HG02610 (cell line): ENCODE results near the gene SLMAP.
A peak's percentile ranks its signal among the peaks of the same experiment; 100 is the strongest.

ENCODE experiments used
- ATAC-seq: cut with Tn5 transposase; IDR thresholded peaks from one replicate; pipeline ENCODE4 v1.9.1; 2021; ENCODE audit warnings: mild to moderate bottlenecking, moderate library complexity; ENCODE audit not compliant: unreplicated experiment

The SLMAP gene

GRCh38 chr3:57958642-57959422 lies 202.7 kb downstream of the SLMAP start:
- peak; percentile 22 for ATAC-seq

GRCh38 chr3:57959423-57960173 lies 203.5 kb downstream of the SLMAP start:
- peak; percentile 63 for ATAC-seq

GRCh38 chr3:57960174-57960505 lies 204.0 kb downstream of the SLMAP start:
- no peak for ATAC-seq

- no peak for ATAC-seq
Measured at GRCh38 chr3:57961177-57961827, 205.2 kb downstream of the SLMAP start.

- ATAC-seq = no peak
Measured at GRCh38 chr3:57961828-57962447, 205.8 kb downstream of the SLMAP start.

GRCh38 chr3:57962448-57962834 lies 206.3 kb downstream of the SLMAP start:
- no peak for ATAC-seq

- ATAC-seq = no peak
Measured at GRCh38 chr3:57963811-57964346, 207.8 kb downstream of the SLMAP start.

- ATAC-seq = no peak
Measured at GRCh38 chr3:57966829-57967228, 210.7 kb downstream of the SLMAP start.

GRCh38 chr3:57967590-57967989 lies 211.5 kb downstream of the SLMAP start:
- no peak for ATAC-seq

GRCh38 chr3:57968501-57968900 lies 212.4 kb downstream of the SLMAP start:
- ATAC-seq = no peak

GRCh38 chr3:57971975-57972374 lies 215.9 kb downstream of the SLMAP start:
- no peak for ATAC-seq

GRCh38 chr3:57972531-57973111 lies 216.5 kb downstream of the SLMAP start:
- no peak for ATAC-seq

GRCh38 chr3:57973715-57974477 lies 217.8 kb downstream of the SLMAP start:
- no peak for ATAC-seq

GRCh38 chr3:57974796-57975388 lies 218.8 kb downstream of the SLMAP start:
- ATAC-seq = no peak

GRCh38 chr3:57977818-57978235 lies 221.7 kb downstream of the SLMAP start:
- no peak for ATAC-seq

GRCh38 chr3:57978316-57978715 lies 222.2 kb downstream of the SLMAP start:
- no peak for ATAC-seq
